ENCODE measurements around the gene WFIKKN1.

DNA sequence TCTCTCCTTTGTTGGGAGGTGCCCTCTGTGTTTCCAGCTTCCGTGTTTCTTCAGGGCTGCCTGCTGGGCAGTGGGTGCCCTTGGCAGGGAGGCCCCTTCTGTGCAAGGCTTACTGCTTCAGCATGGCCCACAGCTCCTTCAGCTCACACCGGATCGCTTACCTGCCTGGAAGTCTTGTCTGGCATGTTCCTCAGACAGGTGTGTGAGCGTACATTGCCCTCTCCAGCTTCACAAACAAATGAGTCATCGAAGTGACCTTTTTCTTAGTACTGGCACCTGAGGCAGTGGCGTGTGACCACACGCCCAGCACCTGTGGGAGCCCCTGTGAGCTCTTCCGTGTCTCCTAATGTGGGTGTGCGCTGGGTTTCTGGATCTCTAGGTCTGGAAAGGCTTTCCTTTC is 37.4 kb upstream of the WFIKKN1 start:
- TF ChIP-seq POLR2AphosphoS5 (IDR thresholded peaks at IDR 0.05) (peak; percentile 44 to 86 (median 80)), EP300 (IDR thresholded peaks at IDR 0.05; ENCODE audit: low read depth) (no peak), POLR2A (IDR thresholded peaks at IDR 0.05) (peak; percentile 66)
- TF ChIP-seq, protein P1, sequence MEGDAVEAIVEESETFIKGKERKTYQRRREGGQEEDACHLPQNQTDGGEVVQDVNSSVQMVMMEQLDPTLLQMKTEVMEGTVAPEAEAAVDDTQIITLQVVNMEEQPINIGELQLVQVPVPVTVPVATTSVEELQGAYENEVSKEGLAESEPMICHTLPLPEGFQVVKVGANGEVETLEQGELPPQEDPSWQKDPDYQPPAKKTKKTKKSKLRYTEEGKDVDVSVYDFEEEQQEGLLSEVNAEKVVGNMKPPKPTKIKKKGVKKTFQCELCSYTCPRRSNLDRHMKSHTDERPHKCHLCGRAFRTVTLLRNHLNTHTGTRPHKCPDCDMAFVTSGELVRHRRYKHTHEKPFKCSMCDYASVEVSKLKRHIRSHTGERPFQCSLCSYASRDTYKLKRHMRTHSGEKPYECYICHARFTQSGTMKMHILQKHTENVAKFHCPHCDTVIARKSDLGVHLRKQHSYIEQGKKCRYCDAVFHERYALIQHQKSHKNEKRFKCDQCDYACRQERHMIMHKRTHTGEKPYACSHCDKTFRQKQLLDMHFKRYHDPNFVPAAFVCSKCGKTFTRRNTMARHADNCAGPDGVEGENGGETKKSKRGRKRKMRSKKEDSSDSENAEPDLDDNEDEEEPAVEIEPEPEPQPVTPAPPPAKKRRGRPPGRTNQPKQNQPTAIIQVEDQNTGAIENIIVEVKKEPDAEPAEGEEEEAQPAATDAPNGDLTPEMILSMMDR (IDR thresholded peaks at IDR 0.05): no peak
